ENCODE measurements around the gene OSCP1.

GRCh38 chr1:36400514-36400824 lies 49.8 kb downstream of the OSCP1 start:
- TF ChIP-seq CTCF (conservative IDR thresholded peaks at IDR 0.05 in 1 of 2, IDR thresholded peaks at IDR 0.05 in 1 of 2; ENCODE audit: low read depth in 1 of 2, low read length in 2 of 2) (no peak), EZH2 (IDR thresholded peaks at IDR 0.05; ENCODE audit: low read length, missing control alignments) (no peak)

Data from fibroblast of lung (primary cell).